GM12878 (cell line): ENCODE measurements around the gene CACNG4. TPM values are rescaled to one million over a fixed set of nuclear protein-coding genes. Genes with fewer than 3 reads are reported as not detected.

Experiments used
- ATAC-seq: fragments of 200-7000 bp; cut with Tn5 transposase; 3 replicates; pipeline ENCODE4 v1.9.1; 2020; ENCODE audit warnings: mild to moderate bottlenecking, moderate library complexity
- BruUV-seq: library from RNA; stranded (reverse); fragments of 400-500 nt; replicated peaks from 2 replicates; lab custom pipeline; 2021; lab: Mats Ljungman, UMichigan
- CTCF ChIA-PET: fragments of 300-600 bp; sonication (Branson Sonifier 250); formaldehyde crosslinking; extraction: SDS; loops from one replicate; lab custom pipeline; 2021; ENCODE audit warnings: inconsistent platforms; lab: Yijun Ruan, JAX
- POLR2A ChIA-PET: fragments of 350-600 bp; formaldehyde crosslinking; extraction: SDS; loops from one replicate; lab custom pipeline; 2021; ENCODE audit warnings: inconsistent platforms; lab: Charles Lee
- RAD21 ChIA-PET: fragments of 300-600 bp; sonication (Branson Sonifier 250); formaldehyde crosslinking; loops from one replicate; lab custom pipeline; 2023; ENCODE audit warnings: antibody characterized with exemption; ENCODE audit not compliant: unreplicated experiment; lab: Charles Lee
- SMC1A ChIA-PET: fragments of 300-600 bp; sonication (Branson Sonifier 250); formaldehyde crosslinking; loops from one replicate; lab custom pipeline; 2023; ENCODE audit not compliant: unreplicated experiment, uncharacterized antibody; lab: Charles Lee
- DNase-seq: peaks from one replicate; pipeline ENCODE4 v3.0.0-alpha.2; 2011; ENCODE audit warnings: low read depth, low spot score
- FAIRE-seq: peaks from 3 replicates; lab custom pipeline; 2011; peaks lifted over from hg19 to GRCh38; lab: Jason Lieb, UNC
- H2AFZ ChIP-seq: 2 replicates; pipeline ENCODE4 v1.6.0; 2011; ENCODE audit warnings: low read depth, low read length, control low read depth; ENCODE audit not compliant: control insufficient read depth
- H3K27ac ChIP-seq: 2 replicates; pipeline ENCODE4 v1.5.1; 2011; ENCODE audit warnings: control low read depth; ENCODE audit not compliant: control insufficient read depth, insufficient read depth
- H3K27me3 ChIP-seq, 2 experiments: replicated peaks in 1 of 2; 2 replicates each; pipeline versions ENCODE4 v1.6.0 to v1.6.1; 2011; ENCODE audit warnings: low read length in 1 of 2; ENCODE audit not compliant: control insufficient read depth in 2 of 2, insufficient read depth in 2 of 2
- H3K36me3 ChIP-seq, 2 experiments: 2 replicates each; pipeline ENCODE4 v1.5.1; 2011; ENCODE audit warnings: low read length in 1 of 2; ENCODE audit not compliant: control insufficient read depth in 2 of 2, insufficient read depth in 2 of 2
- H3K4me1 ChIP-seq: 2 replicates; pipeline ENCODE4 v1.6.1; 2011; ENCODE audit warnings: mild to moderate bottlenecking, low read length, moderate library complexity, mixed read lengths; ENCODE audit not compliant: control insufficient read depth, insufficient read depth
- H3K4me2 ChIP-seq: 2 replicates; pipeline ENCODE4 v1.6.0; 2011; ENCODE audit warnings: control low read depth; ENCODE audit not compliant: control insufficient read depth, insufficient read depth
- H3K4me3 ChIP-seq: fragments of 200-600 bp; sonication (generic); 2 replicates; pipeline ENCODE4 v1.5.1; 2016
- H3K79me2 ChIP-seq: 2 replicates; pipeline ENCODE4 v1.6.0; 2011; ENCODE audit warnings: low read length; ENCODE audit not compliant: control insufficient read depth, insufficient read depth
- H3K9ac ChIP-seq: 2 replicates; pipeline ENCODE4 v1.8.0; 2011; ENCODE audit warnings: low read length, control low read depth, mixed read lengths; ENCODE audit not compliant: control insufficient read depth, insufficient read depth
- H3K9me3 ChIP-seq: replicated peaks from 3 replicates; pipeline ENCODE4 v1.5.1; 2011; ENCODE audit warnings: mild to moderate bottlenecking, low read length; ENCODE audit not compliant: control insufficient read depth, insufficient read depth
- H4K20me1 ChIP-seq: 2 replicates; pipeline ENCODE4 v1.6.0; 2011; ENCODE audit not compliant: control insufficient read depth, insufficient read depth
- FOXK2 ChIP-seq: fragments of 450-650 bp; IDR thresholded peaks from 2 replicates; pipeline ENCODE4 v1.6.1; 2017; ENCODE audit warnings: mild to moderate bottlenecking, moderate library complexity
- HCFC1 ChIP-seq: fragments of 150-350 bp; IDR thresholded peaks from 2 replicates; pipeline ENCODE4 v1.6.1; 2014; ENCODE audit warnings: low read length
- MTA3 ChIP-seq: IDR thresholded peaks from 2 replicates; pipeline ENCODE4 v1.6.1; 2012; ENCODE audit warnings: low read length, inconsistent platforms, borderline replicate concordance
- NBN ChIP-seq: fragments of 450-650 bp; IDR thresholded peaks from 2 replicates; pipeline ENCODE4 v1.6.1; 2016
- POLR2A ChIP-seq: IDR thresholded peaks from 2 replicates; pipeline ENCODE4 v1.6.1; 2011; ENCODE audit warnings: low read depth, mild to moderate bottlenecking, low read length
- SUPT20H ChIP-seq: IDR thresholded peaks from 2 replicates; pipeline ENCODE4 v1.6.1; 2011; ENCODE audit warnings: low read depth, mild to moderate bottlenecking, low read length, moderate library complexity, borderline replicate concordance; ENCODE audit not compliant: control insufficient read depth
- WGBS: methylation state at CpG from one replicate; pipeline ENCODE4 v1.1.6; 2016; ENCODE audit warnings: low lambda C conversion rate; ENCODE audit not compliant: insufficient replicate concordance, insufficient coverage; ENCODE audit errors: missing lambda C conversion rate; 5-methylcytosine and 5-hydroxymethylcytosine counted together
- in situ Hi-C: fragments of 300-500 bp; cut with MboI; formaldehyde crosslinking; loops from 9 replicates; pipeline ENCODE4 v1.14.3; 2018; ENCODE audit warnings: mixed read lengths
- intact Hi-C: fragments of 100-400 bp; cut with micrococcal nuclease; formaldehyde crosslinking; loops from one replicate; pipeline ENCODE4 v1.14.2; 2022; ENCODE audit not compliant: unreplicated experiment
- polyA plus RNA-seq, 11 experiments: library from polyadenylated mRNA; depleted of rRNA in 4 of 11; unstranded in 6 of 11; stranded (reverse) in 5 of 11; fragments of >200 nt; fragmentation: Nextera tagmentation in 4 of 11; fragmentation: Illumina TruSeq in 1 of 11; extraction: Ambion mirVana in 4 of 11; extraction: Trizol in 1 of 11; gene quantifications; 1 replicate in 1 of 11; 2 replicates in 10 of 11; pipeline versions ENCODE4 v1.2.1 to v1.2.3, GENCODE V29; 2011 to 2016; ENCODE audit warnings: inconsistent platforms in 2 of 11, missing spikeins in 2 of 11, low read depth in 1 of 11
- total RNA-seq, 4 experiments: library from RNA; depleted of rRNA in 3 of 4; stranded (reverse); fragments of >200 nt in 3 of 4; fragmentation: Illumina TruSeq in 1 of 4; extraction: Trizol in 1 of 4; gene quantifications; 2 replicates each; pipeline versions ENCODE4 v1.2.1 to v1.2.3, GENCODE V29; 2013 to 2021
- TF ChIP-seq, protein P1 (sequence below): IDR thresholded peaks from 2 replicates; pipeline ENCODE4 v1.6.1; 2012; ENCODE audit warnings: low read length, inconsistent platforms

CACNG4 gene
- total and polyA plus RNA-seq, 10 of the 15 experiments (the other 5 are each of a cell fraction or from before 2014, with no cell fraction given) = 0.08 TPM; not detected in 8

GRCh38 chr17:67030641-67031040, 66.1 kb downstream of the CACNG4 start:
- H3K79me2 ChIP-seq = no peaks in the 10 kb centered on the region
- SMC1A ChIA-PET = no interaction called here
- H4K20me1 ChIP-seq = no peaks in the 10 kb centered on the region
- no peak for TF ChIP-seq HCFC1
- no peak for TF ChIP-seq FOXK2
- TF ChIP-seq SUPT20H = no peak
- no peak for TF ChIP-seq MTA3
- TF ChIP-seq POLR2A = no peak
- no peak for TF ChIP-seq NBN
- H3K27me3 ChIP-seq = no peaks in the 10 kb centered on the region
- 67% methylated on average over 21 of the region's 21 CpGs for WGBS
- no peak overlapping the region for H3K4me2 ChIP-seq
- no peak overlapping the region for H3K4me3 ChIP-seq
- H3K27ac ChIP-seq = no peak overlapping the region
- H3K36me3 ChIP-seq = no peaks in the 10 kb centered on the region
- RAD21 ChIA-PET = no interaction called here
- ATAC-seq (no peak), DNase-seq (no peak), FAIRE-seq (no peak)
- no TSS peak for BruUV-seq
- H3K9me3 ChIP-seq = no peaks in the 10 kb centered on the region; the same call in 2 of the 3 replicates
- in situ Hi-C loops = no loop called here
- H3K9ac ChIP-seq = no peak overlapping the region
- CTCF ChIA-PET = no interaction called here
- H2AFZ ChIP-seq = no peak overlapping the region
- H3K4me1 ChIP-seq = peaks cover 12% of the 10 kb centered on the region
- intact Hi-C loops = no loop called here
- POLR2A ChIA-PET = no interaction called here

- FAIRE-seq (no peak), ATAC-seq (no peak), DNase-seq (no peak)
- intact Hi-C loops = no loop called here
- H3K27ac ChIP-seq = no peak overlapping the region
- H3K36me3 ChIP-seq = no peaks in the 10 kb centered on the region
- H3K27me3 ChIP-seq = no peaks in the 10 kb centered on the region
- peaks cover 22% of the 10 kb centered on the region for H3K4me1 ChIP-seq
- no peaks in the 10 kb centered on the region for H4K20me1 ChIP-seq
- POLR2A ChIA-PET = no interaction called here
- SMC1A ChIA-PET = no interaction called here
- H3K9me3 ChIP-seq = no peaks in the 10 kb centered on the region; the same call in 1 of the 3 replicates
- H3K4me3 ChIP-seq = no peak overlapping the region
- no peak overlapping the region for H3K9ac ChIP-seq
- BruUV-seq = no TSS peak
- no peak overlapping the region for H2AFZ ChIP-seq
- 69% methylated on average over 14 of the region's 14 CpGs for WGBS
- RAD21 ChIA-PET = no interaction called here
- in situ Hi-C loops = no loop called here
- TF ChIP-seq, protein P1, sequence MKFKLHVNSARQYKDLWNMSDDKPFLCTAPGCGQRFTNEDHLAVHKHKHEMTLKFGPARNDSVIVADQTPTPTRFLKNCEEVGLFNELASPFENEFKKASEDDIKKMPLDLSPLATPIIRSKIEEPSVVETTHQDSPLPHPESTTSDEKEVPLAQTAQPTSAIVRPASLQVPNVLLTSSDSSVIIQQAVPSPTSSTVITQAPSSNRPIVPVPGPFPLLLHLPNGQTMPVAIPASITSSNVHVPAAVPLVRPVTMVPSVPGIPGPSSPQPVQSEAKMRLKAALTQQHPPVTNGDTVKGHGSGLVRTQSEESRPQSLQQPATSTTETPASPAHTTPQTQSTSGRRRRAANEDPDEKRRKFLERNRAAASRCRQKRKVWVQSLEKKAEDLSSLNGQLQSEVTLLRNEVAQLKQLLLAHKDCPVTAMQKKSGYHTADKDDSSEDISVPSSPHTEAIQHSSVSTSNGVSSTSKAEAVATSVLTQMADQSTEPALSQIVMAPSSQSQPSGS = no peak
- CTCF ChIA-PET = no interaction called here
- H3K79me2 ChIP-seq = no peaks in the 10 kb centered on the region
- H3K4me2 ChIP-seq = no peak overlapping the region
Observed at GRCh38 chr17:67032382-67032781, 67.9 kb downstream of the CACNG4 start.
